ENCODE results near the gene XPO4. TPM values are rescaled to one million over a fixed set of nuclear protein-coding genes. Genes with fewer than 3 reads are reported as not detected.

Gene XPO4
- polyA plus RNA-seq, 1 donor, result 11.7 TPM

DNA sequence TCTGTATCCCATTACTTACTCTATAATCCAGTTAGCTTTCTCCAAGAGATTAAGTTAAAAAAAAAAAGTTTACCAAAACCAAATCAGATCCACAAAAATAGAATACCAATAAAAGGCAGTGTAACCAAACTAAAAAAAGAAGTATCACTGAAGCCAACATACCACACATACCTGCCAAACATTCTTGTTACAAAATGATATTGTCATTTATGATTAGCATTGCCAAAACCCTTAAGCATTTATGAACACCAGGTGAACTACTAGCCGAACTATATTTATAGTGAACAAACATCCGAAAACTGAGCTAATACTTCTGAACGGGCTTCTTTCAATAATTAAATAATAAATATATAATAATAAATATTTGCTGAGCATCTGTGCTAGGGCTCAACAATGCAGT, 69.7 kb downstream of the XPO4 start:
- H3K27me3 ChIP-seq (ENCODE audit: control insufficient read depth, insufficient read depth, low read length), result no peaks in the 10 kb centered on the region
- no peak overlapping the region for H3K27ac ChIP-seq (ENCODE audit: low read length)
- 80% methylated on average over 1 of the region's 3 CpGs for WGBS (ENCODE audit: insufficient coverage, low lambda C conversion rate)

DNA sequence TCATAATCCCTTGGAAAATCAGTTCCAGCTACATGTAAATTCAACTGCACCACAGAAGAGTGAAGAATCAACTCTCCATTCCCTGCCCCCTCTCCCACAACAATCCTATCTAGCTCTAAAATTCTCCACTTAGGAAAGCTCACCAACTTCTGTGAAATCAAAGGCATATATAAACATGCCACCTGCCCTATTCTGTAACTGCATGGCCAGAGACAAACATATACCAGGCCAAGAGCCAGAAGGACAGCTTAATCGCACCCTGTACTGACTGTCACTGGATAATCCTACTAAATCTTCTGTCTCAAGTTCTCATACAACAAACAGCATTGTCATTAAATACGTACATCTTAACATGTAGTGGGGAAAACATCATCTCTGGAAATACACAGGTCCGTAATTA, 70.6 kb downstream of the XPO4 start:
- H3K4me1 ChIP-seq (ENCODE audit: control insufficient read depth, insufficient read depth, low read length), result no peaks in the 10 kb centered on the region
- 100% methylated on average over 1 of the region's 3 CpGs for WGBS (ENCODE audit: insufficient coverage, low lambda C conversion rate)
- H3K27ac ChIP-seq (ENCODE audit: low read length), result no peak overlapping the region
- no peaks in the 10 kb centered on the region for H3K27me3 ChIP-seq (ENCODE audit: control insufficient read depth, insufficient read depth, low read length)
- H3K4me3 ChIP-seq (ENCODE audit: low read length), result no peak overlapping the region
- H3K36me3 ChIP-seq (ENCODE audit: control insufficient read depth, insufficient read depth, low read length), result peaks cover 19% of the 10 kb centered on the region
- DNase-seq, result no peak
- no peaks in the 10 kb centered on the region for H3K9me3 ChIP-seq (ENCODE audit: control insufficient read depth, low read depth, low read length)

More for the DNA sequence above, 69.7 kb downstream of the XPO4 start:
- Histone ChIP-seq H3K36me3 (ENCODE audit: control insufficient read depth, insufficient read depth, low read length) (peaks cover 27% of the 10 kb centered on the region), H3K9me3 (ENCODE audit: control insufficient read depth, low read depth, low read length) (no peaks in the 10 kb centered on the region), H3K4me3 (ENCODE audit: low read length) (no peak overlapping the region), H3K4me1 (ENCODE audit: control insufficient read depth, insufficient read depth, low read length) (no peaks in the 10 kb centered on the region)
- DNase-seq, result no peak

DNA sequence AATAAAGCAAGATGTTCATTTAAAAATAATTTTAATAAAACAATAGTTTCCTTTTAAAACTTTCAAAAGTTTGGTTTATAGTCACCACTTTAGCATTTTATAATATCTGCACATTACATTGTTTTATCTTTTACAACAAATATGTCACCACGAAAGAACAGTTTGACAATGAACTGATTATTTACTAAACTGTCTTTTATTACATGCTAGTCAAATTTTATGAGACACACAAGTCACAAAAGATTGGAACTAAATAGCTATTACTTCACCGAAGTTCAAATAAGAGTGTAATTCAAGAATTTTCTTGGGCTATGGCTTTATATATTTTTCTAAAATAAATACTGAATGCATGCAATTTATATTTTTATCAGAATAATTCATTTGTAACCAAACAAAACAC, 71.3 kb downstream of the XPO4 start:
- H3K36me3 ChIP-seq (ENCODE audit: control insufficient read depth, insufficient read depth, low read length), result peaks cover 15% of the 10 kb centered on the region
- H3K27ac ChIP-seq (ENCODE audit: low read length), result no peak overlapping the region
- no peaks in the 10 kb centered on the region for H3K27me3 ChIP-seq (ENCODE audit: control insufficient read depth, insufficient read depth, low read length)
- DNase-seq, result no peak
- no peak overlapping the region for H3K4me3 ChIP-seq (ENCODE audit: low read length)
- WGBS (ENCODE audit: insufficient coverage, low lambda C conversion rate), result 63% methylated on average over 2 of the region's 2 CpGs
- no peaks in the 10 kb centered on the region for H3K4me1 ChIP-seq (ENCODE audit: control insufficient read depth, insufficient read depth, low read length)
- no peaks in the 10 kb centered on the region for H3K9me3 ChIP-seq (ENCODE audit: control insufficient read depth, low read depth, low read length)

GRCh38 chr13:20828539-20829364, 73.8 kb downstream of the XPO4 start:
- Histone ChIP-seq H3K27me3 (ENCODE audit: control insufficient read depth, insufficient read depth, low read length) (no peaks in the 10 kb centered on the region), H3K4me1 (ENCODE audit: control insufficient read depth, insufficient read depth, low read length) (no peaks in the 10 kb centered on the region), H3K36me3 (ENCODE audit: control insufficient read depth, insufficient read depth, low read length) (peaks cover 3% of the 10 kb centered on the region), H3K27ac (ENCODE audit: low read length) (no peak overlapping the region), H3K4me3 (ENCODE audit: low read length) (no peak overlapping the region), H3K9me3 (ENCODE audit: control insufficient read depth, low read depth, low read length) (no peaks in the 10 kb centered on the region)
- peak; percentile 13 to 26 for DNase-seq
- WGBS (ENCODE audit: insufficient coverage, low lambda C conversion rate), result 61% methylated on average over 2 of the region's 5 CpGs

- Histone ChIP-seq H3K27me3 (ENCODE audit: control insufficient read depth, insufficient read depth, low read length) (no peaks in the 10 kb centered on the region), H3K27ac (ENCODE audit: low read length) (no peak overlapping the region), H3K9me3 (ENCODE audit: control insufficient read depth, low read depth, low read length) (no peaks in the 10 kb centered on the region), H3K36me3 (ENCODE audit: control insufficient read depth, insufficient read depth, low read length) (no peaks in the 10 kb centered on the region), H3K4me1 (ENCODE audit: control insufficient read depth, insufficient read depth, low read length) (no peaks in the 10 kb centered on the region), H3K4me3 (ENCODE audit: low read length) (no peak overlapping the region)
- 60% methylated on average over 1 of the region's 3 CpGs for WGBS (ENCODE audit: insufficient coverage, low lambda C conversion rate)
- DNase-seq, result no peak
Observed at GRCh38 chr13:20826843-20827560, 75.5 kb downstream of the XPO4 start.

- Histone ChIP-seq H3K36me3 (ENCODE audit: control insufficient read depth, insufficient read depth, low read length) (no peaks in the 10 kb centered on the region), H3K9me3 (ENCODE audit: control insufficient read depth, low read depth, low read length) (no peaks in the 10 kb centered on the region), H3K4me3 (ENCODE audit: low read length) (no peak overlapping the region), H3K4me1 (ENCODE audit: control insufficient read depth, insufficient read depth, low read length) (no peaks in the 10 kb centered on the region), H3K27ac (ENCODE audit: low read length) (no peak overlapping the region), H3K27me3 (ENCODE audit: control insufficient read depth, insufficient read depth, low read length) (no peaks in the 10 kb centered on the region)
- DNase-seq, result no peak
- WGBS (ENCODE audit: insufficient coverage, low lambda C conversion rate), result 100% methylated on average over 5 of the region's 5 CpGs
Observed at GRCh38 chr13:20826301-20826700, 76.2 kb downstream of the XPO4 start.

DNA sequence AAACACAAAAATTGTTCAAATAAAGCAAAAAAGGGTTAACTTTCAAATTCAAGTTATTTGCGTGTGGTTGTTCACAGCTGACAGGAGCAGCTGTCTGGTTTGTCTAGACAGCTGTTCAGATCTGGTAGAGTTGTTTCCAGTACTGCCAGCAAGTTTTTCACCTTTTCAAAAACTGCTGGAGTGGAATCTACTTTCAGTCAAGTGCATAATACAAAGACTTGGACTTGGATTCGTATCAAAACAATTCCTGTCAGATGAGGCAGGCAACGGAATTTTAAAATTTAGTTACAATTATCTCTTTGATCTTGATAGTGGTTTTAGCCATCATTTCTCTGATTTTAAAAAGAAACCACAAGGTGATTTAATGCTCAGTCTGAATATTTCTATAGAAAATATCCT, 77.1 kb downstream of the XPO4 start:
- Histone ChIP-seq H3K27ac (ENCODE audit: low read length) (no peak overlapping the region), H3K36me3 (ENCODE audit: control insufficient read depth, insufficient read depth, low read length) (no peaks in the 10 kb centered on the region), H3K4me3 (ENCODE audit: low read length) (no peak overlapping the region), H3K9me3 (ENCODE audit: control insufficient read depth, low read depth, low read length) (no peaks in the 10 kb centered on the region), H3K4me1 (ENCODE audit: control insufficient read depth, insufficient read depth, low read length) (no peaks in the 10 kb centered on the region), H3K27me3 (ENCODE audit: control insufficient read depth, insufficient read depth, low read length) (no peaks in the 10 kb centered on the region)
- 100% methylated on average over 1 of the region's 3 CpGs for WGBS (ENCODE audit: insufficient coverage, low lambda C conversion rate)
- DNase-seq, result no peak

DNA sequence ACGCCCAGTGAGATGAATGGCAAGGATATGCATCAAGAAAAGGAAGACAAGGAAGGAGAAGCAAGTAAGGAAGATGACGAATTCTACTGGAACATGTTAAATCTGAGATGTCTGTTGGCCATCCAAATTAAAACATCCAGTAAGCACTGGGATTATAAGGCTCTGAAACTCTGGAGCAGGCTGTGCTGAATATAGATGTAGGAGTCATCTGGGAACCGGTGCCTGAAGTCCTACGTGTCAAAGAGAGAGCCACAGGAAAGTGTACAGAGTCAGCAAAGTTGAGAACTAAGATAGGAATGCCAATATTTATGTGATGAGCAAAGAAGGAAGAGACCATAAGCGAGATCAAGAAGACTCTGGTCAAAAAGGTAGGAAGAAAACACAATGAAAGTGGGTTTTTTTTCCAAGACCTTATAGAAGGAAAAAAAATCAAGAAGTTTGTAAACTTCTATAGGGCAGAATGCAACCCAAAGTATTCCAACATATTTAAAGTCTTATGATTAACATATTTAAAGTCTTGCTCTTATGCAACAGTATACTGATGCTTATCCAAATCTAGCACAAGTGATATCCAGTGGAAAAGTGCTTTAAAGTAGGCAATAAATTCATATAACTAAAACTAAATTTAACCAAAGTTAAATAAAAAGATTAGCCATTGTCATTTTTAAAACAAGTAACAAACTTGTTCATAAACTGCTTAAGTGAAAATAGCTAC, 77.6 kb downstream of the XPO4 start:
- 90% methylated on average over 3 of the region's 5 CpGs for WGBS (ENCODE audit: insufficient coverage, low lambda C conversion rate)
- Histone ChIP-seq H3K4me1 (ENCODE audit: control insufficient read depth, insufficient read depth, low read length) (no peaks in the 10 kb centered on the region), H3K36me3 (ENCODE audit: control insufficient read depth, insufficient read depth, low read length) (no peaks in the 10 kb centered on the region), H3K9me3 (ENCODE audit: control insufficient read depth, low read depth, low read length) (no peaks in the 10 kb centered on the region), H3K4me3 (ENCODE audit: low read length) (no peak overlapping the region), H3K27me3 (ENCODE audit: control insufficient read depth, insufficient read depth, low read length) (no peaks in the 10 kb centered on the region), H3K27ac (ENCODE audit: low read length) (no peak overlapping the region)
- no peak for DNase-seq

GRCh38 chr13:20823071-20823470, 79.5 kb downstream of the XPO4 start:
- peaks cover 3% of the 10 kb centered on the region for H3K36me3 ChIP-seq (ENCODE audit: control insufficient read depth, insufficient read depth, low read length)
- no peaks in the 10 kb centered on the region for H3K27me3 ChIP-seq (ENCODE audit: control insufficient read depth, insufficient read depth, low read length)
- no peak for DNase-seq
- no peak overlapping the region for H3K4me3 ChIP-seq (ENCODE audit: low read length)
- WGBS (ENCODE audit: insufficient coverage, low lambda C conversion rate), result no CpG with 5 or more reads among the region's 1 CpG
- no peak overlapping the region for H3K27ac ChIP-seq (ENCODE audit: low read length)
- no peaks in the 10 kb centered on the region for H3K9me3 ChIP-seq (ENCODE audit: control insufficient read depth, low read depth, low read length)
- no peaks in the 10 kb centered on the region for H3K4me1 ChIP-seq (ENCODE audit: control insufficient read depth, insufficient read depth, low read length)

DNA sequence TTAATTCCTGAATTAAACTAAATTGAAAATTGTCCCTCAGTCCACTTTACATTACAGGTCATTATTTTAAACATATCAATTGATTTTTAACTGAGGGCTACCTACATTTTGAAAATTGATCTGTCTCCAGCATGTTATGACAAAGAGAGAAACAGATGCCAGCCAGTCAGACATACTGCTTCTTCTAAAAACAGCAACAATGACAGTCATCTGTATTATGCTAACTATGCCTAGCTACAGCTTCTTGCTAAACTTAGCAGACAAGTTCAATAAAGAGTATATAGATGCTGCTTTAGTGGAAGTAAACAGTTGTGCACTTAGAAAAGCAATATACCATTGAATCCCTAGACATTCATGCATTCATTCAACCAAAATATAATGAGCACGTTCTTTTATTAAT, 80.1 kb downstream of the XPO4 start:
- 100% methylated on average over 1 of the region's 1 CpG for WGBS (ENCODE audit: insufficient coverage, low lambda C conversion rate)
- peaks cover 3% of the 10 kb centered on the region for H3K36me3 ChIP-seq (ENCODE audit: control insufficient read depth, insufficient read depth, low read length)
- no peaks in the 10 kb centered on the region for H3K4me1 ChIP-seq (ENCODE audit: control insufficient read depth, insufficient read depth, low read length)
- H3K27ac ChIP-seq (ENCODE audit: low read length), result no peak overlapping the region
- no peaks in the 10 kb centered on the region for H3K9me3 ChIP-seq (ENCODE audit: control insufficient read depth, low read depth, low read length)
- no peaks in the 10 kb centered on the region for H3K27me3 ChIP-seq (ENCODE audit: control insufficient read depth, insufficient read depth, low read length)
- no peak for DNase-seq
- H3K4me3 ChIP-seq (ENCODE audit: low read length), result no peak overlapping the region

Measured in large intestine (tissue), 3 donors.